Ovary (tissue), 3 donors: ENCODE measurements around the gene RAP2A.

Source experiments
- CTCF ChIP-seq, 3 donors: fragments of 450-650 bp in 2 of 3; fragments of 200-600 bp in 1 of 3; IDR thresholded peaks; one replicate each; pipeline versions ENCODE4 v1.5.1 to v1.8.0; 2016 to 2022; ENCODE audit warnings: antibody characterized with exemption in 3 of 3, mild to moderate bottlenecking in 1 of 3
- EP300 ChIP-seq: sonication (generic); formaldehyde crosslinking; IDR thresholded peaks from one replicate; pipeline ENCODE4 v1.6.1; 2017; ENCODE audit warnings: antibody characterized with exemption
- POLR2A ChIP-seq: fragments of 450-650 bp; IDR thresholded peaks from one replicate; pipeline ENCODE4 v1.6.1; 2017; ENCODE audit warnings: antibody characterized with exemption, mild to moderate bottlenecking, moderate library complexity
- donor health status: DM: no; HTN: no; CAD: no.

DNA sequence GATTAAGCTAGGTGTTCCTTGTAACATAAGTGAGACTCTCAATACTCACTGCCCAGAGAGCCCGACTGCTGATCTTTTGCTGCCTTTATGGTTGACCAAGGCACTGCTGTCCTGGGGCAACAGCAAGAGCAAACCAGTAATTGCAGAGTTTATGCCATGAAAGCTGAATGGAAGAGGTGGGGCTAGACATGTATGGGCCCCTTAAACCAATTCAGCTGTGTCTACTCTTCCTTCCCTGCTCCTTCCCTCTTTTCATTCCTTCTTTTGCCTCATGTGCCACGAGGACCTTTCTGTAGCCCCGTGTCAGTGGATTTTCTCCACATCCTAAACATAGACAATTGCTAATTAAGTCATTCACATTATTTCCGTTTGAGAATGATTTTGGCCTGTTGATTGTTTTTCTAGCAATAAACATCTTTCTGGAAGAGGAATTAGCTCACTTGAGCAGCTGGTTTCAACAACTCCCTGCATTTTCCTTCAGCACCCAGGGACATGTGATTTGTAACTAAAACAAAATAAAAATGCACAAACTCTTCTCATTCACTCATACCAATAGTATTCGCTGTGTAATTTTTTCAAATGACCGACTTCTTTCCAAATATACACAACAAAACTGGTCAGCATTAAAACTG lies 40.5 kb downstream of the RAP2A start:
- TF ChIP-seq POLR2A (no peak), CTCF (IDR thresholded peaks at IDR 0.05) (no peak), EP300 (no peak)
